Stimulated activated CD4-positive, alpha-beta T cell treated with anti-CD3 and anti-CD28 coated beads, Interleukin-2, amount 100 ng/mL, for 4 hours (primary cell): Measurements from ENCODE around the gene CCDC66.

Experiments used
- DNase-seq: peaks from one replicate; pipeline ENCODE4 v3.0.0-alpha.2; 2020; ENCODE audit warnings: low read depth

The CCDC66 gene

DNA sequence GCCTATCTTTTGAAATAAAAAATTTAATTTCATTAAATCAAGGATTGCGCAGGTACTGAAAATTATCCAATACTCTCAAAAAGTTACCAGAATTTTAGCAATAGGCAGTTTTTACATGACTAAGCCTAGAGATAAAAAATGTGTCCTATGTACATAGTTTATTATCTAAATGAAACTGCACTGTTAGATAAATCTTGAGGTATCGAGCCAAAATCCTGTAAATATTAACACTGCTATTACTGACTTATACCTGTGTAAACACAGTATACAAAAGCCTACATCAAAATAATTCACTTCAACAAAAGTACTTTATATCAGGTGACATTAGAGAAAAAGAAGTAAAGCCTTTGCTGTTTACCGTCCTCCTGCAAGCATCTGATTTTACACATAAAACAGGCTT lies 65.4 kb downstream of the CCDC66 start:
- no peak for DNase-seq

DNA sequence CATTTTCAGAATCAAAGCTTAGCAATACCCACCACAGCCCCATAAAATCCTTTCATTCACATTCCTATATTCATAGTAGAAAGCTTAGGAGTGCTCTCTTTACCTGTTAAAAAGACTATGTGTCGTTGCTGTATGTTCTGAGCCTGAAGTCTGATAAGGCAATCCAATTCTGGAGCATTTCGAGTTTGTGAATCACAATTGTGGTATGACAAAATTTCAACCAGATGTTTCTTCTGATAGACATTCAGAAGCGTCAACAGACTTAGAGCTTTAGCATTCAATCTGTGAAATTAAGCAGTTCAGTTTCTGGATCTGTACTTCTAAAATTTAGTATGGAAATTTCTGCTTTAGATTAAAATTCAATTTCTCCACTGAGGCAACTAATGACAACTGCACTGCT lies 67.8 kb downstream of the CCDC66 start:
- no peak for DNase-seq

DNA sequence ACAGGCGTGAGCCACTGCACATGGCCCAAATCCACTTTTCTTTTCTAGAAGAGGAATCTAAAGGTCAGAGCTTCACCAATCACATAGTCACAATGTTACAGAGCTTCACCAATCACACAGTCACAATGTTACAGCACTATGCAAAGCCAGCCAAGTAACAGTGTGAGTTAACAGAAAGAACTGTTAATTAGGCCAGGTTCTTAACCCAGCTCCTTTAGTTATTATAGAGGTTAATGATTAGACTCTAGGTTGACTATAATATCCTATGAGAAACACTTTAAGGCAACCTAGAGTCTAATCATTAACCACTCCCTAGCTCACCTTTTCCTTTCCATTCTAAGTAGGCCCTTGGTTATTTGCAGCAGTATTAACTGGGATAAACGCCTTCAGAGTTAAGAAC lies 72.1 kb downstream of the CCDC66 start:
- DNase-seq = no peak

DNA sequence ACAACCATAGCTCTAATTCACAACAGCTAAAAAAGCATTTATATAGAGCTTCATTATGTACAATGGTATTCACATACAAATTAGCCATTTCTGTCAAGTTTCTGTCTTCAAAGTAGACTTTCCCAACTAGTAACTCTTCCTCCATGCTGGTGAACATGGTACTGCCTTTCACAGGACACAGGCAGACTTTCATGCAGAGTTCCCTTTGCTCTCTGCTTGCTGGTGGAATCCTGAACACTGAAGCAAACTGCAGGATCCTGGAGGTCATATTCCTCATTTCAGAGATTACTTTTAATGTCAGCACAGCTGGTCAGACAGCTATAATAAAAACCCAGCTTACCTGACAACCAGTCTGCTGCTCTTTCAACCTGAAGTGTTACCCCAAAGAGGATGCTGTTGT lies 72.5 kb downstream of the CCDC66 start:
- no peak for DNase-seq

DNA sequence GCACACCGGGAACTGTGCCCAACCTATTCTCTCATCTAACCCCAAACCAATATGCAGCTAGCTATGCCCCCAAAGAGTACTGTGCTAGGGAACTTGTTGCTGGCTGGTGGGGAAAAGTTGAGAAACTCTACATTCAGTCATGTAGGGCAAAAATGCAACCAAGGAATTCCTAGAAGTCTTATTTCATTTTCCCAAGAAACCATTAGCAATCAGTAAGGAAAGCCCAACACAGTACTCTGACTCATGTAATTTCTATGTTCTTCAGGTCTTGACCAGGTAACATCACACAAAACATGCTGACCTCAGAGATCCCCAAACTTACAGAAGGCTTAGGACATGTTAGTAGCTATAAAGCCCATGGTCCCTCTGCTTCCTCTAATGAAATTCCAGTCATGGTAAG lies 74.0 kb downstream of the CCDC66 start:
- no peak for DNase-seq

DNA sequence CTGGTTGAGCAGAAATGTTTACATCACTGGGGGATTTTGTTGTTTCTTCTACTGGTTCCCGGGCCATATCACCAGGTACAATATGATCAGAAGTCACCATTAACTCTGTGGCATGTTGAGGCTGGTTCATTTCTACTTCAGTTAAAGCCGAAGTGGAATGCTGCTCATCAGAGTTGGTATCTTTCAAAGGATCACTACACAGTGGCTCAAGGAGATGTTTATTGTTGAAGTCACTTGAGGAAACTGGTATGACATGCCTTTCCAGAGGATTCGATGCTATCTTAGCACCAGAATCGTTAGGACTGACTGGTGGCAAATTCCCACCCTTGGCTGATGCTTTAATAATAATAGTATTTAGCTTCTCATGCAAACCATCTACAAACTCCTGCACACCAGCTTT lies 76.2 kb downstream of the CCDC66 start:
- no peak for DNase-seq

DNA sequence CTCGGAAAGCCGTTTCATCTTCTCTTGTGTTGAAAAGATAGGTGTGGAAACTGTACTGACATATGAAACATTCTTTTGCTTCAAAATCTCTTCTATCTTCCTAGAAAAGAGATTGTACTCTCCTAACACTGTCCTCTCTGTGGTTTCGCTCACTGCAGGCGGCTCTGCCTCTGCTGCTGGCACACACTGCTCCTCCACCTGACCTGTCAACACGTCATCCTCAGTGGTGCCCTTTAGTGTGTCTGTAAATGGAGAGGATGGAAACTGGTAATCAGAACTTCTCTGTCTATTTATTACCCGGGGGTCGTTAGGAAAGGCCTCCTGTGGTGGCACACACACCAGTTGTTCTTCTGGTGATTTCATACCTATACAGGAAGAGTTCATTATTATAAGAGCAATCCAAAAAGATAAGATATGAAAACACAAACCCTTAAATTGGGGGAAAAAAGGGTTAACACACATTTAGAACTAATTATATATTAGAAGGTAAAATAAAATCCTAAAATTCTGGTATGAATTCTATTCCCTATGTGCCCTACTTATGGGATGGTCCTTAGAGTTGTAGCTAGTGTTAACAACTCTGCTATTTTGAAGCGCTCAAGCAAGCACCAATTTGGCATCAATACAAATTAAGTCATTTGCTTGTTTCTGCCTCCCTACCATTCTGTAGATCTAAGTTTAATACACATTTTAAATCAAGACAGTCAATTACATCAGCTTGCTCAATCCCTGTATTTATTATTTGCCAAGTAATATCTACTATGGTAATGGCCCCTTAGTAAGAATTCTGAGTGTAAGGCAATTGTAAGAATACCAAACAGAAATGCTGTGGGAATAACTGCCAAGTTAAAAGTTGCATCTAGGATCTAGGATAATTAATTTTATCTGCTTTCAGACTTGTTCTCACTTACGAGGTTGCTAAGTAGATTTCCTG lies 76.9 kb downstream of the CCDC66 start:
- DNase-seq = no peak

DNA sequence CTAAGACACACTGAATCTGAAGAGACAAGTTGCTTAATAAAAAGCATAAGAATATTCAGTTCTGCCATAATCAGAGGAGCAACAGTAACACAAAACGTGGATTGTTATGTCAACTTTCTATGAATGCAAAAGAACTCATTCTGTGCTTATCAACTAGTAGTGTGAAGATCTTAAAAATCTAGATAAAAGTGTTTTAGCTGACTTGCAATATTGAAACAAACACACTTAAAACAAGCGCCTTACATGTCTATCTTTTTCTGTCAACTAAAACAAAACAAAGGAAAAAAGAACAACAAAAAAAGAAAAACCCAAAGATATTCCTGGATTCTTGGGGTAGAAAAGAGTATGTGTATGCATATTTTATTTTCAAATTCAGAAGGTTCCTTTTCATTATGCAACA lies 88.4 kb downstream of the CCDC66 start:
- no peak for DNase-seq

DNA sequence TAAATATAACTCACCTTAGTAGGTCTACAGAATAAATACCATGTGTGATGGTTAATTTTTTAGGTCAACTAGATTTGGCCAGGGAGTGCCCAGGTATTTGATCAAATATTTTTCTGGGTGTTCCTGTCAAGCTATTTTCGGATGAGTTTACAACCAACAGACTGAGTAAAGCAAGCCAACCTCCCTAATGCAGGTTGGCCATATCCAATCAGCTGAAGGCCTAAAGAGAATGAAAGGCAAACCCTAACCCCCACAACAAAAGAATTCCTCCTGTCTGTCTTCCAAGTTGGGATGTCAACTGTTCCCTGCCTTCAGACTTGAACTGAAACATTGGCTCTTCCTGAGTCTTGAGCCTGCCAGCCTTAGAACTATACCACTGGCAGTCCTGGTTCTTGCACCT lies 97.5 kb downstream of the CCDC66 start:
- DNase-seq = no peak

DNA sequence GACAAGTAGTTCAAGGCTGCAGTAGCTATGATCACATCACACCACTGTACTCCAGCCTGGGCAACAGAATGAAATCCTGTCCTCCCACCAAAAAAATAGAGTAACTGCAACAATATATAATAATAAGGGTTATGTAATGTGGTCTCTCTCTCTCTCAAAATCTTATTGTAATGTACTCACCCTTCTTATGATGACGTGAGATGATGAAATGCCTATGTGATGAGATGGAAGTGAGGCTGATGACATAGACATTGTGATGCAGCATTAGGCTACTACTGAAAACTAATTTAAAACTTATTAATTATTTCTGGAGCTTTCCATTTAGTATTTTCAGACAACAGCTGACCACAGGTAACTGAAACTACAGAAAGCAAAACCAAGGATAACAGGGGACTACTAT lies 98.7 kb downstream of the CCDC66 start:
- DNase-seq = no peak

DNA sequence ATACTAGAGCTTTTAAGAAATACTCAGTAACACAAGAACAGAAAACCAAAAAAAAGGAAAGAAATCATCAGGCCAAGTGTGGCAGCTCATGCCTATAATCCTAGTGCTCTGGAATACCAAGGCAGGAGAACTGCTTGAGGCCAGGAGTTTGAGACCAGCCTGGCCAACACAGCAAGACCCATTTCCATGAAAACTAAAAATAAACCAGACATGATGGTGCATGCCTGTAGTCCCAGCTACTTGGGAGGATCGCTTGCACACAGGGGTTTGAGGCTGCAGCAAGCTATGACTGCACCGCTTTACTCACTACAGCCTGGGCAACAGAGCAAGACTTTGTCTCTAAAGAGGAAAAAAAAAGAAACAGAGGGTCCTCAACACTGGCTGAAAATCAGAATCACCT lies 107.8 kb downstream of the CCDC66 start:
- DNase-seq = no peak

DNA sequence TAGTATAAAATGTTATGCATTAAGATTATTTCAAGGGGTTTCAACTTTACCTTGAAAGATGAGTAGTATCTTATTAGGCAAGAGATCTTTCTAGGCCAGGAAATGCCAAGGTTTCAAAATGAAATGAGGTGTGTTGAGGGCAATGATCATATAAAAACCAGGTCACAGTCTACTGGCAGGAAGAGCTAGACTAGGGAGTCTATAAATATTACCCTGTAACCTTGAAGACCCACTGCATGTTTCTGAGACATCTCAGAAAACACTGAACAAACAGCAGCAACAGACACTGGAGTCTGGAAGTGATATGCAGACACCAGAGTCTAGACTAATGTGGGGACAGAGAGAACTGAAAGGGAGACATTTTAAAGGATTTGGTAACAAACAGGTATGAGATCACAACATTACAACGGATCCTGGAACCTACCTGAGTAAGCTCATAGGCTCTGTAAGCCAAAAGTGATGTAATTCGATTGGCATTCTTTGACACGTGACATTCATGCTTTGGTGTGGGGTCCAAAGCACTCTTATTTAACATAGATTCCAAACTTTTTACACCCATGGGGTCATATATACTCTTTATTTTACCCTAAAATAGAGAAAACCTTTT lies 111.1 kb downstream of the CCDC66 start:
- no peak for DNase-seq
